ENCODE results near the gene ERC2.

Gene ERC2

GRCh38 chr3:56366641-56367162, 101.6 kb downstream of the ERC2 start:
- no peak for DNase-seq (ENCODE audit: low spot score)

DNA sequence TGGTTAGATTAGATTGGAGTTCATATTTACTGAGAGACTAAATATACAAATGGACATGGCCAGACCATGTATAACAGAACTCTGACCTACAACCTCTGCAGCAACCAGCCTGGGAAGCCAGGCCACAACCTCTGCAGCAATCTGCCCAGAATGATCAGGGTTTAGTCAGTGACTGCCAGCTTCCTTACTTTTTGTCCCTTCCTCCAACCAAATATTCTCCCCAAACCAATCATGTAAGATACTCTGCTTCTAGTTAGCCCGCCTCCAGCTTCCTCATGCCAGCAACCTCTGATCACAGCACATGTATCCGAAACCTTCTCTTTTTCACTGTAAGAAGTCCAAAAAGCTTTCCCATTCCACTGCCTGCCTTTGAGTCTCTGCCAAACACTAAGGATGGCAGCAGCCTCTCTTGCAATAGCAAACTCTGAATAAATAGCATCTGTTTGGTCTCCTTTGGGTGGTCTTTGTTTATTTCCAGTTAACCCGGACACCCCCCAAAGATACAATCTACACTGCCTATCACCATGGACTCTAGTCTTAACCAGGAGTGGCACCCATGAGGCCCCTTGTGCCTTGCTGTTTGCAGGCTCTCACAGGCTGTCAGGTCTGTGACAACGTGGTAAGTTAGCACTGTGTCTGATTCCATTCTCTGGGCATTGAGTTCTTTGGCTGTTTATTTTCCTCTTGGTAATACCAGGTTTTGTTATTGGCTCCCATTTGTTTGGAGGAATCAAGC, 102.2 kb downstream of the ERC2 start:
- DNase-seq (ENCODE audit: low spot score): no peak

- no peak for DNase-seq (ENCODE audit: low spot score)
Measured at GRCh38 chr3:56364665-56365064, 103.6 kb downstream of the ERC2 start.

- DNase-seq (ENCODE audit: low spot score): no peak
Measured at GRCh38 chr3:56363720-56364119, 104.5 kb downstream of the ERC2 start.

DNA sequence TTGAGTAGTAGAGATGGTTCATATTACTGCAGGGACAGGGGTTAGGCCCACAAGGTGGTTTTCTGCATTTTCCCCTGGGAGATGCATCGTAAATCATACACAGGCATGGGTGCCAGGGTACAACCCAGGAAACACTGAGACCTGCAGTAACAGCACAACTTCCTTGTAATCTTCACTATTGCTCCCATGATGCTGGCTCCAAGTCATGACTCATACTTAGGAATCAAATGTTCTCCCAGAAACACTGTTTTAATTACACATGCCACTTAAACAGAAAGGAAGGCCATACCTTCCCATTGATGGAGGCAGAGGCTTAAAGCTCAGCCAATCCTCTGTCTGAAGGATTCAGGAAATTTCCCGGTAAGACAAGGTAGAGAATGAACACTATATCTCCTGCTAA, 106.5 kb downstream of the ERC2 start:
- no peak for DNase-seq (ENCODE audit: low spot score)

DNA sequence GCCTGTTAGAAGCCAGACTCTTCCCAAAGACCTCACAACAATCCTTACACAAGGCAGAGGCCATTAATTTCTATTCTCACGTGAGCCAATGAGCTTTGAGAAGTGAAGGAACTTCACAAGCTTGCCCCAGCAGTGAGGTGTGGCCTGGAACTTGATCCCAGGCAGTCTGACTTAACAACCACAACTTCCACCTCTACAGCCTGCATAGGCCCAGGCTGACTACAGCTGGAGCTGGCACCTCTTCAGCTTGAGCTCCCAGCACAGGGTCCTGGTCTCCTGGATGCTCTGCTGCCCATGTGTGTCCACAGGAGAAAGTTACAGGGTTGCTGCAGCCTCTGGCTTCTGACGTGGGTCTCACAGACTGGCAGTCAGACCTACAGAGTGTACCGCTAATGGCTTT, 111.0 kb downstream of the ERC2 start:
- no peak for DNase-seq (ENCODE audit: low spot score)

- no peak for DNase-seq (ENCODE audit: low spot score)
Measured at GRCh38 chr3:56356808-56357207, 111.5 kb downstream of the ERC2 start.

DNA sequence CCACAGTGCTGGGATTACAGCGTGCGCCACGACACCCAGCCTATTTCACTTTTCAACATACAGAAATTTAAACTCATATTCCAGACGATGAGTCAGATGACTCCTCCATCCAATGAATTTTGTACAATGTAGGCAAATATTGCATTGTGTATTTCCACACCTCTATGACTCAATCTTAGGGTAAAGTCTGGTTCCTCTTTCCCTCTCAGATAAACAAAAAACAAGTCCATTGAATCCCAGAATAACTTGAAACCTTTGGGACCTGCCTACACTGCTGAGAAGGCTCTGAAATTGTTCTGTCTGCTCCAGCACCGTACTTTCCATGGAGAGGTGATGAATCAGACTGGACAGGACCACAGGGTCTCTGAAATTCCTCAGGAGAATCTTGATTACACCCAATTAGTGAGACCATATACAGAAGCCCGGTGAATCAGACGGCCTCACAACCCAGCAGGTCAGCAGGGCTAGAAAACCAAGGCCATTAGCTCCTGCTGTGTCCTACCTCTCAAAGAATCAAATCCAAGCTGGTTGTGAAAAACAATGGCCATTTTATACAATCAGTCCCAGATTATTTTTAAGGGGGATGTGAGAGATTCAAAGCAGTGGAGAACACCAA, 112.6 kb downstream of the ERC2 start:
- DNase-seq (ENCODE audit: low spot score): no peak

GRCh38 chr3:56351537-56351936, 116.7 kb downstream of the ERC2 start:
- no peak for DNase-seq (ENCODE audit: low spot score)

- peak; percentile 14 for DNase-seq (ENCODE audit: low spot score)
Measured at GRCh38 chr3:56347219-56347871, 120.9 kb downstream of the ERC2 start.

- no peak for DNase-seq (ENCODE audit: low spot score)
Measured at GRCh38 chr3:56342475-56342874, 125.8 kb downstream of the ERC2 start.

- no peak for DNase-seq (ENCODE audit: low spot score)
Measured at GRCh38 chr3:56339671-56340070, 128.6 kb downstream of the ERC2 start.

- DNase-seq (ENCODE audit: low spot score): no peak
Measured at GRCh38 chr3:56339244-56339643, 129.0 kb downstream of the ERC2 start.

DNA sequence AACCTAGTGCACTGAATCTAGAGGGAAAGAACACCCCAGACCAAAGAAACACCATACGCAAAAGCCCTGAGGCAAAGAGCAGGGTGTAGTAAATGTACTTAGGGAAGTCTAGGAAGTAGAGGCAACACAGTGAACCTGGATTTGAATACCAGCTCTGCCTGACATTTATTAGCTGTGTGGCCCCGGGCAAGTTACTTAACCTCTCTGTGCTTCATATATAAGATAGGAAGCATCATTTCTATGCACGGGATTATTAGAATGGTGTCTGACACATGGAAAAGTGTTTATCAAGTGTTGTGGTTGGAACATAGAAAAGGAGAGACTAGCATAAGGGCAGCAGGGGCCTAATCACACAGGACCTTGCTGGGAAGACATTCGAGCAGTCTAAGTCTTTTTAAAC, 132.2 kb downstream of the ERC2 start:
- no peak for DNase-seq (ENCODE audit: low spot score)

DNA sequence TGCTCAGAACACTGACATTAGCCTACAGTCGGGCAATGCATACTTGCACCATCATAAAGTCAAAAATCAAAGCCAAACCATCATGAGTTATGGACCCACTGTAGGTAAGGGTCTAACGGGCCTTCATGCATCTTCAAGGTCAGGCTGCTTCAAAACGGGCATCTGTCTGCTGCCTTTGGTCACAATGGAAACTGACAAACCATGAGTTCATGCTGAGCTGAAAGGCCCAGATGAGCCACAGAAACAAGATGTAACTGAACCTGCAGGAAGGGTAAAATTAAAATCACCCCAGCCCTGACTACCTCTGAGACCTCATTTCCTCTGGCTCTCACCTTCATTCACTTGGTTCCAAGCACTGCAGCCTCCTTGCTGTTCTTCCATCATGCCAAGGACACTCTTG, 143.8 kb downstream of the ERC2 start:
- DNase-seq (ENCODE audit: low spot score): no peak

GRCh38 chr3:56323986-56324420, 144.3 kb downstream of the ERC2 start:
- DNase-seq (ENCODE audit: low spot score): no peak

- no peak for DNase-seq (ENCODE audit: low spot score)
Measured at GRCh38 chr3:56322862-56323261, 145.4 kb downstream of the ERC2 start.

GRCh38 chr3:56321892-56322291, 146.4 kb downstream of the ERC2 start:
- DNase-seq (ENCODE audit: low spot score): no peak

- no peak for DNase-seq (ENCODE audit: low spot score)
Measured at GRCh38 chr3:56321383-56321782, 146.9 kb downstream of the ERC2 start.

DNA sequence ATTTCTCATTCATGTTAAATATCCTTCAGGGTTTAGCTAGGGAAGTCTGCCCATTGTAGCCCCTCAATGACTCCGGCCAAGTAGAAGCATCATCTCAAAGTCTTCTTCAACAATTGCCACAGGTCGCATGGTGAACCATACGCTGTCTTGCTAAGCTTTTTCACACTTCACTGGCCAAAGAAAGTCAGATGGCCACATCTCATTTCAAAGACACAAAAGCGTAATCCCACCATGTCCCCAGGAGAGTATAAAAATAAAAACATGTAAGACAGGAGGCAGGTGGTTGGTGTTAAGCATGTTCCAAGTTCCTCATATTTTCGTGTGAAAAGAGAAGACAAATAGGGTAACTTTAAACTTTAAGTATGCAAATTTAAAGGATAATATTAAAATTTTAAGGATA, 147.4 kb downstream of the ERC2 start:
- no peak for DNase-seq (ENCODE audit: low spot score)

- DNase-seq (ENCODE audit: low spot score): no peak
Measured at GRCh38 chr3:56318891-56319290, 149.4 kb downstream of the ERC2 start.

DNA sequence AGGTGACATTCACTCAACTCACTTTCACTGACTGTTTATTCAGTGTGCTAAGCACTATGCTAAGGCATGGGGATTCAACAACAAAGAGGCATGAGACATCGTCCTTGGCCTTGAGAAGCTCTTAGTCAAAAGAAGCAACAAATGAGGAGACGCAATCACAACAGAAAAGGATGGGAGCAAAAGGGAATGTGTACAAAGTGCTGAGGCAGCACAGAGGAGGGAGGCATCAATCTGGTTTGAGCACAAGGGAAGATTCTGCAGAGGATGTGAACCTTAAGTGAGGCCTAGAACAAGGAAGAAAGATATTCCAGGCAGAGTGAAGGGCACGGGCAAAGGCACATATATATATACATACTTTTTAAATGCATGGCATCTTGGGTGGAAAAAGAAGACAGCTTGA, 151.3 kb downstream of the ERC2 start:
- DNase-seq (ENCODE audit: low spot score): no peak

GRCh38 chr3:56314842-56315241, 153.4 kb downstream of the ERC2 start:
- no peak for DNase-seq (ENCODE audit: low spot score)

All from hematopoietic multipotent progenitor cell treated with erythropoietin and hydrocortisone succinate and interleukin-3 and kit ligand, for 15 days (in vitro differentiated cells).